Endometrial microvascular endothelial cells (primary cell): ENCODE data around the gene FBXL3. TPM values are rescaled to one million over a fixed set of nuclear protein-coding genes. Genes with fewer than 3 reads are reported as not detected.
"Not testable (repeated sequence)": the region's sequence is repeated elsewhere in the genome, so short reads cannot be mapped to it uniquely, and the experiment has no call there.

Experiments
- in situ Hi-C: cut with HindIII; loops from 2 replicates; pipeline ENCODE4 v1.10.0; 2017; ENCODE audit warnings: low sequenced_read_pairs, low pct_unique_long_range_greater_than_20kb; ENCODE audit errors: inconsistent ontology term
- total RNA-seq: library from RNA; depleted of rRNA; stranded (reverse); fragments of >200 nt; gene quantifications from one replicate; pipeline ENCODE4 v1.2.3, GENCODE V29; 2015; ENCODE audit errors: inconsistent ontology term

The FBXL3 gene
- total RNA-seq, 1 donor from 2014 or later, result 44.3 TPM

DNA sequence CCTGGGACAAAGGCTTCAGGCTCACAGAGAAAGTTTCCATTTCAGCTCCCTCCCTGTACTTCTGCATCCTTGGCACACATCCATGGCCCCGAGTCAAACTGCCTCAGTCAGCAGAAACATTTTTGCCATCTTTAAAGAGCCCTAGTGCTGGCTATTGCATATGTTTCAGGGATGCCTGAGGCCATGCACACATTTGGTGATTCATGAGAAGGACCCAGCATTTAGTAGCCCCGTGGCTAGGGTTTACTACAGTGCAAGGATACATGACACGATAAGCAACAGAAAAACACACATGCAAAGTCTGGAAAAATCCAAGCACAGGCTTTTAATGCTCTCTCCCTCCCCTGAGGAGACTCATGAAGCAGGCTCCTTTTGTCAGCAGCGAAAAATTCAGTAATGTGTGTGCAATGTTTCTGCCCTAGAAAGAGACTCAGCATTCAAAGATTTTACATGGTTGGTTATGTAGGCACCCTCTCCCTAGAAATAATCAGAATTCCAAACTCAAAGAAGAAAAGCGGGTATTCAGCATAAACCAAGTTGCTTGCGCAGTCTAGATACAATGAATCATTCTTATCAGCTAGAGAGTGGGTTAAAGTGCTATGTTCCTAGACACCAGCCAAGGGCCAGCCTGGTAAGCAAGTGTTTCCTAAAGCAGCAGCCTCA lies 61.1 kb downstream of the FBXL3 start:
- in situ Hi-C loops, result no loop called here

DNA sequence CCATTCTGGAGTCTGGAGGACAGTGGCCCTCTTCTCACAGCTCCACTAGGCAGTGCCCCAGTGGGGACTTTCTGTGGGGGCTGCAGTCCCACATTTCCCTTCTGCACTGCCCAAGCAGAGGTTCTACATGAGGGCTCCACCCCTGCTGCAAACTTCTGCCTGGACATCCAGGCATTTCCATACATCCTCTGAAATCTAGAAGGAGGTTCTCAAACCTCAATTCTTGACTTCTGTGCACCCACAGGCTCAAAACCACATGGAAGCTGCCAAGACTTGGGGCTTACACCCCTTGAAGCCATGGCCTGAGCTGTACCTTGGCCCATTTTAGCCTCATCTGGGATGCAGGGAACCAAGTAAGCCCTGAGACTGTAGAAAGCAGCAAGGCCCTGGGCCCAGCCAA lies 67.2 kb downstream of the FBXL3 start:
- in situ Hi-C loops, result not testable (repeated sequence)

DNA sequence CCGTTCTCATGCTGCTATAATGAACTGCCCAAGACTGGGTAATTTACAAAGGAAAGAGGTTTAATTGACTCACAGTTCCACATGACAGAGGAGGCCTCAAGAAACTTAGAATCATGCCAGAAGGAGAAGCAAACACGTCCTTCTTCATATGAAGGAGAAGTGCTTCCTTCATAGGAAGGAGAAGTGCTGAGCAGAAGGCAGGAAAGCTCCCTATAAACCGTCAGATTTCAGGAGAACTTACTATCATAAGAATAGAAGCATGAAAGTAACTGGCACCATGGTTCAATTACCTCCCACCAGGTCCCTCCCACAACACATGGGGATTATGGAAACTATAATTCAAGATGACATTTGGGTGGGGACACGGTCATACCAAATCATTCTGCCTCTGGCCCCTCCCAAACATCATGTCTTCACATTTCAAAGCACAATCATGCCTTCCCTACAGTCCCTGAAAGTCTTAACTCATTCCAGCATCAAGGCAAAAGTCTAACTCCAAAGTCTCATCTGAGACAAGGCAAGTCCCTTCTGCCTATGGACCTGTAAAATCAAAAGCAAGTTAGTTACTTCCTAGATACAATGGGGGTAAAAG lies 68.0 kb downstream of the FBXL3 start:
- in situ Hi-C loops, result no loop called here

DNA sequence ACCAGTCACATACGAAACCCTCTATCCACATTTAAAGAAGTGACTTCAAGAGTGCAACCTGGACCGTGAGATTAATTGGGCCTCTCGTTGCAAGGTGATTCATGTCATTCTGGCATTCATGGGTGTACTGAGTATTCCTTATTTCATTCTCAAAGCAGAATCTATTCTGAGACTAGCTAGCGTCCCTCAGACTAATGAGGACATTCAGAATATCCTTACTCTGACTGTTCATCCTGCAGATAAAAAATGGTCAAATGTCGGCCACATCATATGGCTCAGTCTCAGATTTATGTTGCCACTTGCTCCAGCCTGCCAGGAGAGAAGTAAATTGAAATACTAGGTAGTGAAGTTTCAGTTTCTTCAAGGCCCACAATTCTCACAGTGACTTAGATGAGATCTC lies 71.3 kb downstream of the FBXL3 start:
- in situ Hi-C loops, result no loop called here

Other genes with a start within 250 kb of the FBXL3 start
- gene KCTD12, start 140.8 kb downstream of the FBXL3 start, total RNA-seq, result 205 TPM
- gene ACOD1, start 78.6 kb downstream of the FBXL3 start, total RNA-seq, result not detected
- gene CLN5, start 35.1 kb downstream of the FBXL3 start, total RNA-seq, result 23.4 TPM